Measurements from ENCODE around the gene ZNF169.

DNA sequence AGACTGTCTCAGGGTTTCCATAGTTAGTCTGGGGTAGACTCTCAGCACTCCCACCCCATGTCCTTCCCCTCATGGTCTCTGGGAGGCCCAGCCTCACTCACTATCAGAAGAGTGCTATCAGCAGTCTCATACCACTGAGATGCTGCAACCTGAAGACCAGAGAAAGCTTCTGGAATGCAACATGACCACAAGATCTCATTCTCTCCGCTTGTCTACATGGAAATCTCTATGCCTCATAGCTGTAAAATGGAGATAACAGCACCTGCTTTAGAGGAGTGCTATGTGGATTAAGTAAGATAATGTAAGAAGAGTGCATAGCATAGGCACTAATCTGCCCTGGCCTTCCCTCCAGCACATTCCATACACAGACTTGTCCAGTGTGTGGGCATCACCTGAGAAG is 47.0 kb upstream of the ZNF169 start:
- TF ChIP-seq, protein P1, sequence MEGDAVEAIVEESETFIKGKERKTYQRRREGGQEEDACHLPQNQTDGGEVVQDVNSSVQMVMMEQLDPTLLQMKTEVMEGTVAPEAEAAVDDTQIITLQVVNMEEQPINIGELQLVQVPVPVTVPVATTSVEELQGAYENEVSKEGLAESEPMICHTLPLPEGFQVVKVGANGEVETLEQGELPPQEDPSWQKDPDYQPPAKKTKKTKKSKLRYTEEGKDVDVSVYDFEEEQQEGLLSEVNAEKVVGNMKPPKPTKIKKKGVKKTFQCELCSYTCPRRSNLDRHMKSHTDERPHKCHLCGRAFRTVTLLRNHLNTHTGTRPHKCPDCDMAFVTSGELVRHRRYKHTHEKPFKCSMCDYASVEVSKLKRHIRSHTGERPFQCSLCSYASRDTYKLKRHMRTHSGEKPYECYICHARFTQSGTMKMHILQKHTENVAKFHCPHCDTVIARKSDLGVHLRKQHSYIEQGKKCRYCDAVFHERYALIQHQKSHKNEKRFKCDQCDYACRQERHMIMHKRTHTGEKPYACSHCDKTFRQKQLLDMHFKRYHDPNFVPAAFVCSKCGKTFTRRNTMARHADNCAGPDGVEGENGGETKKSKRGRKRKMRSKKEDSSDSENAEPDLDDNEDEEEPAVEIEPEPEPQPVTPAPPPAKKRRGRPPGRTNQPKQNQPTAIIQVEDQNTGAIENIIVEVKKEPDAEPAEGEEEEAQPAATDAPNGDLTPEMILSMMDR (conservative IDR thresholded peaks at IDR 0.05 in 1 of 2, IDR thresholded peaks at IDR 0.05 in 1 of 2; ENCODE audit: low read depth in 1 of 2, low read length in 2 of 2) = no peak
- TF ChIP-seq EZH2 (IDR thresholded peaks at IDR 0.05; ENCODE audit: low read length, missing control alignments) = no peak
